Measurements from ENCODE around the gene SST. TPM values are rescaled to one million over a fixed set of nuclear protein-coding genes. Genes with fewer than 3 reads are reported as not detected.

Gene SST
- total RNA-seq = not detected in 2 replicates

- DNase-seq (ENCODE audit: low read depth in 2 of 2) = peak; percentile 5 to 54
Observed at GRCh38 chr3:187669675-187670504, at the start of gene SST. TSS of gene SST (minus strand) at chr3:187670394. CDS start at chr3:187670291, 103 bp downstream.

- no peak for DNase-seq (ENCODE audit: low read depth in 2 of 2)
Observed at GRCh38 chr3:187719628-187720336, 49.6 kb upstream of the SST start.

GRCh38 chr3:187718802-187719201, 48.6 kb upstream of the SST start:
- no peak for DNase-seq (ENCODE audit: low read depth in 2 of 2)

GRCh38 chr3:187717572-187717971, 47.4 kb upstream of the SST start:
- DNase-seq (ENCODE audit: low read depth in 2 of 2) = no peak

GRCh38 chr3:187714404-187714979, 44.3 kb upstream of the SST start:
- DNase-seq (ENCODE audit: low read depth in 2 of 2) = peak; percentile 47 to 73

GRCh38 chr3:187713504-187713903, 43.3 kb upstream of the SST start:
- DNase-seq (ENCODE audit: low read depth in 2 of 2) = peak; percentile 43 to 47

- no peak for DNase-seq (ENCODE audit: low read depth in 2 of 2)
Observed at GRCh38 chr3:187709155-187709554, 39.0 kb upstream of the SST start.

- DNase-seq (ENCODE audit: low read depth in 2 of 2) = no peak
Observed at GRCh38 chr3:187708696-187709095, 38.5 kb upstream of the SST start.

GRCh38 chr3:187706971-187707370, 36.8 kb upstream of the SST start:
- DNase-seq (ENCODE audit: low read depth in 2 of 2) = peak in 1 of 2 donors; percentile 10

GRCh38 chr3:187705164-187705563, 35.0 kb upstream of the SST start:
- no peak for DNase-seq (ENCODE audit: low read depth in 2 of 2)

GRCh38 chr3:187702507-187703033, 32.4 kb upstream of the SST start, which contains the start of gene RTP2:
TSS of gene RTP2 (minus strand) at chr3:187702557. CDS start at chr3:187702128, 429 bp downstream.
- no peak for DNase-seq (ENCODE audit: low read depth in 2 of 2)

- DNase-seq (ENCODE audit: low read depth in 2 of 2) = no peak
Observed at GRCh38 chr3:187700249-187700648, 30.1 kb upstream of the SST start.

GRCh38 chr3:187698499-187699399, 28.6 kb upstream of the SST start:
- no peak for DNase-seq (ENCODE audit: low read depth in 2 of 2)

GRCh38 chr3:187696021-187696420, 25.8 kb upstream of the SST start:
- no peak for DNase-seq (ENCODE audit: low read depth in 2 of 2)

GRCh38 chr3:187695449-187695848, 25.3 kb upstream of the SST start:
- DNase-seq (ENCODE audit: low read depth in 2 of 2) = no peak

GRCh38 chr3:187694801-187695200, 24.6 kb upstream of the SST start:
- DNase-seq (ENCODE audit: low read depth in 2 of 2) = no peak

- DNase-seq (ENCODE audit: low read depth in 2 of 2) = no peak
Observed at GRCh38 chr3:187693431-187693830, 23.2 kb upstream of the SST start.

- no peak for DNase-seq (ENCODE audit: low read depth in 2 of 2)
Observed at GRCh38 chr3:187689984-187690383, 19.8 kb upstream of the SST start.

- DNase-seq (ENCODE audit: low read depth in 2 of 2) = no peak
Observed at GRCh38 chr3:187686621-187687273, 16.6 kb upstream of the SST start.

- DNase-seq (ENCODE audit: low read depth in 2 of 2) = no peak
Observed at GRCh38 chr3:187685948-187686347, 15.8 kb upstream of the SST start.
